Measurements from ENCODE around the gene CLECL1.
A peak's percentile ranks its signal among the peaks of the same experiment; 100 is the strongest.

Gene CLECL1

GRCh38 chr12:9732921-9733461 lies at the start of gene CLECL1:
CLECL1 (minus strand) TSS chr12:9733097.
- DNase-seq = no peak

DNA sequence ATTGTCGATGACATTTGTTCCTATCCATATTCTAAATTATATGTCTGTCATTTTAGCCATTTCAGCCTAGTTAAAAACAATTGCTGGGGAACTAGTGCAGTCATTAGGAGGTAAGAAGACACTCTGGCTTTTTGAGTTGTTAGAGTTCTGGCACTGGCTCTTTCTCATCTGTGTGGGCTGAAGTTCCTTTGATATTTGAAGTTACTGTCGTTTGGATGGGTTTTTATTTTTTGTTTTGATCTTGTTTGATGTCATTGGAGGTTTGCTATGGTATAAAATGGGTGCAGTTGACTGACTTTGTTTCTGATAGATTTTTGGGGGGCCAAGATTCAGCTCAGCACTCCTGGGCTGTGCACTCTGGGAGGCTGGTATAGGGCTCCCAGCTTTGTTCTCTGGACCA lies 48.5 kb upstream of the CLECL1 start:
- DNase-seq = no peak

GRCh38 chr12:9779209-9779608 lies 46.3 kb upstream of the CLECL1 start:
- DNase-seq = no peak

GRCh38 chr12:9776781-9777180 lies 43.9 kb upstream of the CLECL1 start:
- no peak for DNase-seq

- DNase-seq = no peak
These were observed 40.5 kb upstream of the CLECL1 start for GRCh38 chr12:9773216-9773877.

GRCh38 chr12:9763025-9763424 lies 30.1 kb upstream of the CLECL1 start:
- DNase-seq = no peak

GRCh38 chr12:9762369-9762768 lies 29.5 kb upstream of the CLECL1 start:
- no peak for DNase-seq

DNA sequence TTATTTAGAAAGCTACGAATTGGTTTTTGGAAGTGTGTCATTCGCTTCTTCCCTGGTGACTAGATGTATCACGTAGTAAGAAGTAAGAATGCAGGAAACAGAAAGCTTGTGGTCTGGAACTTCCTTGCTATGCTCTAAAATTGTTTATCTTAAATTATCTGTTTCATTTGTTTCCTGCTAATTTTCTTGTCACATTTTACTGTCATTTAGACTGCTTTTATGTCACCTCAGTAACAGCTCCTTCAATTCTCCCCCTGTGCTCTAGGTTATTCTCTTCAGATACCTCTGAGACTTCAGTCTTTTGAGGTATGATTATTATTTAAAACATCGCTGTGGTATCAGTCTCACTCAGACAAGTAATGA lies 28.5 kb upstream of the CLECL1 start:
- DNase-seq = no peak

DNA sequence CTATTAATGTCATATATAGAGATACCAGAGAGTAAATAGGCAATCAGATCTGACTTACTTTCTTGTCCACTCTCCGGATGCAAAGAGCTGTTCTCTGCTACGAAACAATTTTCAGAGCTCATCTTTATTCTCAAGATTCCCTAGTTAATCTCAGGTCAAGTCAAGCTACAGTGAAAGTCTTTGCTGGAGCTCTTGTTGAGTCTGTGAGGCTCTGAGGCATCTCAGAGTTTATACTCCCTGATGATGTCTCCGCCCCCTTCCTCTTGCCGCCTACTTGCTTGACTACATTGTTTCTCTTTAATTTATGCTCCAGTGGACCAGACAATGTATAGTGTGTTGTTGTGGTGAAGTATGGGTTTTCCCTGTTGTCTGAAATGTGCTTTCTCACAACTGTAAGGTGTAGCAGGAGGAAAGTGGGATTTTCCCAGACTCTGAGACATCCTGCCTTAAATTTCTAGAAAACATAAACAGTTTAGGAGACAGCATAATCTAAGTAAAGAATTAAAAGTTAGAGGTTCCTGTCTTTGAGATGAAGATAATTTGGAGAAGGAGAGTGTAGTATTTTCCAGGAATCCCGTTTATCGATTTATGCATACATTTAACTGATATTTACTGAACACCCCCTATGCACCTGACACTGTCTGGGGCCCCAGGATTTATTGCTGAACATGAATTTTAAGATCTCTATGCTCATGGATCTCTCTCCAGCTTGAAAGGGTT lies 28.0 kb upstream of the CLECL1 start, which contains the start of gene CD69:
Gene CD69 (minus strand): TSS at position 203 of the 720 bp plus-strand sequence. CDS start 81 bp downstream, at position 122.
- peak; percentile 80 for DNase-seq

DNA sequence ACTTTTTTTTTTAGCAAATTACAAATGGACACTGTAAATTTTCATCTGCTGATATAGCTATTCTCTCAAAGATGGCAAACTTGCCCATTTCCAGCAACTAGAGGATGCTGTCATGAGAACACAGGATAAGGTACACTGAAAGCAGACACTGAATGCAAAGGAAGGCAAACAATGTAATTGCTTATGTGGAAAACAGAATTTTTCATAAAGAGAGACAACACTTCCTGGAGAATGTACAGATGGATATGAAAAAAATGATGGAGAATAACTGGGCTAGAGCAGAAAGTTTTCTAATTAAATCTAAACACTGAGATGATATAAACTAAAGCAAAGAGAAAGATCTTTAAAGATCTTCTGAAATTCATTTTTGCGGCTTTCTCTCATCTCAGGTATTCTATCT lies 27.2 kb upstream of the CLECL1 start:
- DNase-seq = no peak

DNA sequence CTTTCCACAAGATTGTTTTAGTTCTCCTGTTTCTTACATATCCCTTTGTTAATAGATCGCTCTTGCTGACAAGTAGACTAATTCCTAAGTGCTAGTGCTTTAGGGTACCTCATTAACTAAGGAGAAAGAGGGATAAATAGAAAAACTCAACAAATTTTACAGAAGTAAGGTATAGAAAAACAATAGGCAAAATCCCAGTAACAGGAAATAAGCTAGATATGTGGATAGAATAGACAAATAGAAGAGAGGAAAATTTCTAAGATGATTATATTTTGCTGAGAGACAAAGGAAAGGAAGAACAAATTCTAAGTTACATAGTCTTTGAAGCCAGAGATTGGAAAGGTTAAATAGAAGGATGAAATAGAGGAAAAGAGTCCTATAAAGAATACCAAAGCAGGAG lies 26.8 kb upstream of the CLECL1 start:
- no peak for DNase-seq

GRCh38 chr12:9758119-9758518 lies 25.2 kb upstream of the CLECL1 start:
- DNase-seq = no peak

DNA sequence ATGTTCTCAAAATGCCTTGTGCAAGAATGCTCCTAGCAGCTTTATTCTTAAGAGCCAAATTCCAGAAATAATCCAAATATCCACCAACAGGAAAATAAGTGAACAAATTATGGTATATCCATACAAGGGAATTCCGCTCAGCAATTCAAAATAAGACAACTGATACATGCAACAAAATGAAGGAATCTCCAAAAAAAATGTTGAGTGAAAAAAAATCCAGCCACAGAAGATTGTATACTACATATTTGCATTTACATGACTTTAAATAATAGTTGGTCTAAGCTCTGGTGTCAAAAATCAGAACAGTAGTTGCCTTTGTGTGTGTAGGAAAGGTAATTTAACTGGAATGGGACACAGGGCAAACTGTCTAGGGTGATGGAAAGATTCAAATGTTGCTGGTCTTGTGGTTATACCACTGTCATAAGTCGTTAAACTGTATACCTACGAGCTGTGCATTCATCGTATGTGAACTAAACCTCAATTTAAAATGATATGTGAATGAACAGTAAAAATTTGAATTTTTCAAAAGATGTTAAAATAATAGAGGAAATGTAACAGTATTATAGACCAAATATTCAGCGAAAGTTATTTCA lies 24.6 kb upstream of the CLECL1 start:
- no peak for DNase-seq

DNA sequence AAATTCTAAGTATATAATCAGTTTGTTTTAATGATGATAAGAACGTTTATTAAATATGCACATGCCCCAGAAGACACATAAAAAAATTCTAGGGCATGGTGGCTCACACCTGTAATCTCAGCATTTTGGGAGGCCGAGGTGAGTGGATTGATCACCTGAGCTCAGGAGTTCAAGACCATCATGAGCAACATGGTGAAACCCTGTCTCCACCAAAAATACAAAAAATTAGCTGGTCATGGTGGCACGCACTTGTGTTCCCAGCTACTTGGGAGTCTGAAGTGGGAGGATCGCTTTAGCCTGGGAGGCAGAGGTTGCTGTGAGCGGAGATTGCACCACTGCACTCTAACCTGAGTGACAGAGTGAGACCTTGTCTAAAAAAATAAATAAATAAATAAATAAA lies 23.8 kb upstream of the CLECL1 start:
- no peak for DNase-seq

DNA sequence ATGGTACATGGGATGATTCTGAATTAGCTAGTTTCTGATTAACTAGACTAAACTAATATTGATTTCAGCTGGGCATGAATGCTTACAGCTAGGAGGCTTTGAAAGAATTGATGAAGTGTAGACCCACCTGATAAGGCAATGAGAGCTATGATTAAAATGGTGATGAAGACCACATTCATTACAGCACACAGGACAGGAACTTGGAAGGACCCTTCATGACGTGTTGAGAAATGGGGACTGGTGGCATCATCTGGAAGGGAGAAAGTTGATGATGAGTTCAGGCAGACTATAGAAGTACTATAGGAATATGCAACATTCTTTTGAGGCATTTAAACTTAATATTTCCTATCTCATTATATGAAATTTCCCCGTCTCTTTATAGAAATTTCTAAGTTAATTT lies 23.3 kb upstream of the CLECL1 start:
- DNase-seq = no peak

DNA sequence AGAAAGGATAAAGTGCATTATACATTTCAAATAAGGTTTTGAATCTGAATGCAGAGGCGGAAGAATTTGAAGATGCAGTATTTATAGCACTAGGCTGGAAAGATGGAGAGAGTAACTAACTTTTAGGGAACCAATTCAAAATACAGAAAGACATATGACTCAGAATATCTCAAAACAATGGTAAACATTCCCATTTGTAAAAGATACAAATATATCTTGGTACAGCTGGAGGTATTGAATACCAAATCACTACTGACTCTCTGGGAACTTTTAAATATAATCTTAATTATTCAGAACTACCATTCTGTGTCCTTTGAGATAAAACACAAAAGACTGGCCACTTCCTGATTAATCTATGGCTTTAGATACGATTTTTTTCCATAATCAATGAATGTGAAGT lies 22.7 kb upstream of the CLECL1 start:
- no peak for DNase-seq

- DNase-seq = no peak
These were observed 22.1 kb upstream of the CLECL1 start for GRCh38 chr12:9755035-9755434.

DNA sequence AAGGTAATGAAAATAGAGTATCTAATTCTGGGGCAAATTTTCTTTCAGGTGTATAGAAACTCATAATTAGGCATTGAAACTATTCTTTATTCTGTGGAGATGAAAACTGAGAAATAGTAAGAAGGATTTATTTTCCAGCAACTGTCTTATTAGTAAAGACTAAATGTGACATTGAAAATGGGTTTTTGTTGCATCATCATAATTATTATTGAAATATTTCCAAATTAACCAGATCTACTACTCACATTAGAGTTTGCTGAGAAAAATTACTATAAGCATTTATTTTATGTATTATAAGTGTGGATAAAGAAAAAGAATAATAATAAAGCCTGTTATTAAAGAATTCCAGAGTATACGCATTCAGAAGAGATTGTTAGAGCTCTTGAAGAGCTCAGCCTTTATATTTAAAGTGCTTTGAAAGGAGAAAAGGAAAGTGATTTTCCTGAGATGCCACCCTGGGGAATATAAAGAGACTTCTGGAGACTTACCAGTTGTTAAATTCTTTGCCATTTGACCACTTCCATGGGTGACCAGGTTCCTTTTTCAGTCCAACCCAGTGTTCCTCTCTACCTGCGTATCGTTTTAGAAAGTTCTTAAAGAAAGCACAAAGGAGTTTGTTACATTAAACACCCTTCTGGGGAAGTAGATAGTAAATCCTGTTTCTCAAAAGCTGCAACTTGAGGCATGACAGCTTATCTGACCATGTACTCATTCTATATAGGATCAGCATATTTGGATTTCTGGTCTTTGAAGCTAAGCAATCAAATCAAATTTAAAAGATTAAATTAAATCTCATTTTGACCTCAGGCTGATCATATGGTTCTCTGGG lies 21.4 kb upstream of the CLECL1 start:
- no peak for DNase-seq

- no peak for DNase-seq
These were observed 20.6 kb upstream of the CLECL1 start for GRCh38 chr12:9753498-9753897.

- DNase-seq = no peak
These were observed 20.2 kb upstream of the CLECL1 start for GRCh38 chr12:9753073-9753472.

DNA sequence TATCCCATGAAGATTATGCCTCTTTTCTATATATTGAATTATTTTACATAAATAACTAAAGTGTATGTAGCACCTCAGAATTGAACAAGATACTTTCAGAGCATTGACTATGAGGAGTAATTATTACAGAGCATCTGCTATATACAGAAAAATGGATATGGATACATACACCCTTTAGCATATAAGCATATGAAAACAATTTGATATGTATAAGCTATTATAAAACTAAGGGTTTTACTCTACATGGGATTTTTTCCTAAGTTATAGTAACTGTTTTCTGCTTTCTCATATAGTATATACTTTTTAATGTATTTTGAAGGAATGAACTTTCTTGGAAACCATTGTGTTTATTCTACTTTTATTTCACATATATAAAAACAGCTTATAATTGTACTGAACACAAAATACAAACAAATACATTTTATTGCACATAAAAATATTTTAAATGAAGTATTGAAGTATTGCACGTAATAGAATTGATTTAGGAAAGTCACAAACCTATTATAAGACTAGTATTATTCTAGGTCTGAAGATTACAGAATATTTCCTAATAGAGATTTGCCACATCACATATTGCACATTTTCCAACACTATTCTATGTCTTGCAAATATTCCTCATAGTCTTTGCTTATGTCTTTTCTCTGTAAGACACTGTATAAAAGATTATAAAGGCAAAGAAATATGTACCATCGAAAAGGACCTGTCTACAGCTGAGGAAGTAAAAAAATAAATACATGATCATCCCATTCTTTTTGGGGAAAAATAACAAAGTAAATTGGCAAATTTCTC lies 19.4 kb upstream of the CLECL1 start:
- no peak for DNase-seq
